GM23338 (cell line): ENCODE results near the gene ZNF605. TPM values are rescaled to one million over a fixed set of nuclear protein-coding genes. Genes with fewer than 3 reads are reported as not detected.
A peak's percentile ranks its signal among the peaks of the same experiment; 100 is the strongest.
"Not testable (repeated sequence)": the region's sequence is repeated elsewhere in the genome, so short reads cannot be mapped to it uniquely, and the experiment has no call there.

Experiments
- ATAC-seq: fragments of 200-7000 bp; cut with Tn5 transposase; 3 replicates; pipeline ENCODE4 v1.9.1; 2020
- DNase-seq: peaks from one replicate; pipeline ENCODE4 v3.0.0-alpha.2; 2015; ENCODE audit warnings: low spot score
- H2AFZ ChIP-seq: fragments of 200-600 bp; sonication (generic); 2 replicates; pipeline ENCODE4 v1.8.0; 2016; ENCODE audit warnings: antibody characterized with exemption, mild to moderate bottlenecking, moderate library complexity
- H3F3A ChIP-seq: fragments of 200-600 bp; sonication (generic); replicated peaks from 2 replicates; pipeline ENCODE4 v1.8.0; 2017; ENCODE audit warnings: antibody characterized with exemption, mixed run types, low read depth
- H3K27ac ChIP-seq: fragments of 200-600 bp; sonication (generic); 2 replicates; pipeline ENCODE4 v1.6.1; 2016; ENCODE audit warnings: low read depth
- H3K27me3 ChIP-seq: fragments of 200-600 bp; sonication (generic); 2 replicates; pipeline ENCODE4 v1.8.0; 2016; ENCODE audit warnings: mild to moderate bottlenecking, mixed run types, moderate library complexity; ENCODE audit not compliant: insufficient read depth
- H3K36me3 ChIP-seq: fragments of 200-600 bp; sonication (generic); 2 replicates; pipeline ENCODE4 v1.8.0; 2016; ENCODE audit warnings: mild to moderate bottlenecking; ENCODE audit not compliant: insufficient read depth
- H3K4me1 ChIP-seq: fragments of 200-600 bp; sonication (generic); 2 replicates; pipeline ENCODE4 v1.8.0; 2016; ENCODE audit warnings: mild to moderate bottlenecking, moderate library complexity; ENCODE audit not compliant: insufficient read depth
- H3K4me2 ChIP-seq: fragments of 200-600 bp; sonication (generic); 2 replicates; pipeline ENCODE4 v1.7.1; 2017; ENCODE audit warnings: mixed run types
- H3K4me3 ChIP-seq: fragments of 200-600 bp; sonication (generic); 2 replicates; pipeline ENCODE4 v1.6.1; 2016; ENCODE audit warnings: mixed run types
- H3K79me2 ChIP-seq: fragments of 200-600 bp; sonication (generic); replicated peaks from 2 replicates; pipeline ENCODE4 v1.8.0; 2017; ENCODE audit warnings: mild to moderate bottlenecking; ENCODE audit not compliant: insufficient read depth
- H3K9me2 ChIP-seq: fragments of 200-600 bp; sonication (generic); 2 replicates; pipeline ENCODE4 v1.8.0; 2017; ENCODE audit not compliant: insufficient read depth
- H4K20me1 ChIP-seq: fragments of 200-600 bp; sonication (generic); replicated peaks from 2 replicates; pipeline ENCODE4 v1.8.0; 2017; ENCODE audit warnings: mild to moderate bottlenecking; ENCODE audit not compliant: insufficient read depth
- H3K27ac Mint-ChIP-seq: 2 replicates; pipeline ENCODE4 v1.8.0; 2020; ENCODE audit warnings: inconsistent platforms, mild to moderate bottlenecking, moderate library complexity, mixed read lengths
- H3K27me3 Mint-ChIP-seq: 3 replicates; pipeline ENCODE4 v1.8.0; 2022; ENCODE audit warnings: low read depth, mild to moderate bottlenecking, moderate library complexity, mixed read lengths, inconsistent platforms; ENCODE audit not compliant: insufficient read depth, poor library complexity
- H3K36me3 Mint-ChIP-seq: 3 replicates; pipeline ENCODE4 v1.8.0; 2021; ENCODE audit warnings: low read depth, mild to moderate bottlenecking, inconsistent platforms, moderate library complexity, mixed read lengths
- H3K4me1 Mint-ChIP-seq: 3 replicates; pipeline ENCODE4 v1.8.0; 2020; ENCODE audit warnings: mild to moderate bottlenecking, inconsistent platforms, mixed read lengths
- H3K4me3 Mint-ChIP-seq: 3 replicates; pipeline ENCODE4 v1.8.0; 2021; ENCODE audit warnings: moderate library complexity, mild to moderate bottlenecking, inconsistent platforms, mixed read lengths
- H3K9me3 Mint-ChIP-seq: 3 replicates; pipeline ENCODE4 v1.8.0; 2020; ENCODE audit warnings: moderate library complexity, mild to moderate bottlenecking, inconsistent platforms, mixed read lengths
- CREB1 ChIP-seq: fragments of 250-450 bp; sonication (Bioruptor Pico); IDR thresholded peaks from 2 replicates; pipeline ENCODE4 v1.5.0; 2020; ENCODE audit warnings: low read depth, mild to moderate bottlenecking, moderate library complexity
- CTCF ChIP-seq, 2 experiments: fragments of 200-600 bp in 1 of 2; sonication (generic) in 1 of 2; conservative IDR thresholded peaks; 2 replicates each; pipeline versions ENCODE4 v1.5.1 to v1.6.1; 2016 to 2017; ENCODE audit warnings: antibody characterized with exemption in 2 of 2, low read depth in 2 of 2, mild to moderate bottlenecking in 2 of 2, moderate library complexity in 1 of 2
- ETS1 ChIP-seq: IDR thresholded peaks from 2 replicates; pipeline ENCODE4 v1.6.1; 2016; ENCODE audit warnings: antibody characterized with exemption
- JUNB ChIP-seq: IDR thresholded peaks from one replicate; pipeline ENCODE4 v1.6.1; 2016; ENCODE audit warnings: antibody characterized with exemption; ENCODE audit not compliant: unreplicated experiment
- POLR2AphosphoS5 ChIP-seq: IDR thresholded peaks from 2 replicates; pipeline ENCODE4 v1.6.1; 2016; ENCODE audit warnings: antibody characterized with exemption, low read depth
- REST ChIP-seq: IDR thresholded peaks from one replicate; pipeline ENCODE4 v1.6.1; 2018; ENCODE audit warnings: antibody characterized with exemption; ENCODE audit not compliant: unreplicated experiment
- ZNF114 ChIP-seq: fragments of 250-450 bp; sonication (Bioruptor Pico); IDR thresholded peaks from 2 replicates; pipeline ENCODE4 v1.5.0; 2020; ENCODE audit warnings: mild to moderate bottlenecking, moderate library complexity
- ZNF462 ChIP-seq: fragments of 250-450 bp; sonication (Bioruptor Pico); IDR thresholded peaks from 2 replicates; pipeline ENCODE4 v1.5.0; 2020; ENCODE audit warnings: mild to moderate bottlenecking, moderate library complexity
- polyA plus RNA-seq: library from polyadenylated mRNA; unstranded; fragments of >200 nt; fragmentation: Nextera tagmentation; extraction: Ambion mirVana; gene quantifications from 2 replicates; pipeline ENCODE4 v1.2.1, GENCODE V29; 2016
- total RNA-seq: library from RNA; depleted of rRNA; stranded (reverse); fragments of >200 nt; shearing (Covaris generic); gene quantifications from 2 replicates; pipeline ENCODE4 v1.2.3, GENCODE V29; 2014

ZNF605 gene
- total and polyA plus RNA-seq, 2 experiments from 2014 or later = 13.5 to 17.1 TPM

GRCh38 chr12:132976870-132977269 lies 20.8 kb upstream of the ZNF605 start:
- H3K4me3 ChIP-seq, H3K27me3 ChIP-seq, H3K4me1 Mint-ChIP-seq, H2AFZ ChIP-seq, H3K27ac Mint-ChIP-seq, H3K36me3 ChIP-seq, H3K4me2 ChIP-seq, H3K79me2 ChIP-seq, H3K9me2 ChIP-seq, H3K27me3 Mint-ChIP-seq, H4K20me1 ChIP-seq, H3K27ac ChIP-seq, H3F3A ChIP-seq, H3K4me3 Mint-ChIP-seq, H3K4me1 ChIP-seq, ATAC-seq: not testable (repeated sequence)
- peaks cover 89% of the 10 kb centered on the region for H3K9me3 Mint-ChIP-seq
- peak; percentile 67 to 76 for TF ChIP-seq CTCF (conservative IDR thresholded peaks at IDR 0.05; ENCODE audit: low read depth in 2 of 2)
- peaks cover 28% of the 10 kb centered on the region for H3K36me3 Mint-ChIP-seq
- peak; percentile 74 for DNase-seq

- no peaks in the 10 kb centered on the region for H3K4me1 Mint-ChIP-seq
- no peak overlapping the region for H3K4me2 ChIP-seq
- ATAC-seq = no peak
- no peak overlapping the region for H2AFZ ChIP-seq
- peaks cover 2% of the 10 kb centered on the region for H3K27me3 Mint-ChIP-seq
- H3K36me3 ChIP-seq = peaks cover 5% of the 10 kb centered on the region; the same call in 1 of the 2 replicates
- no peak overlapping the region for H3K4me3 Mint-ChIP-seq
- no peaks in the 10 kb centered on the region for H3K4me1 ChIP-seq
- no peak for DNase-seq
- H3K4me3 ChIP-seq = no peak overlapping the region
- H3K27me3 ChIP-seq = no peaks in the 10 kb centered on the region
- peaks cover 43% of the 10 kb centered on the region for H3K36me3 Mint-ChIP-seq
- no peak overlapping the region for H3K27ac Mint-ChIP-seq
- H3K9me2 ChIP-seq = 0 out of 2 replicates have a peak, but pooled peaks cover 2% of the 10 kb centered on the region
- H3K27ac ChIP-seq = no peak overlapping the region
- H4K20me1 ChIP-seq = no peaks in the 10 kb centered on the region
- H3K9me3 Mint-ChIP-seq = peaks cover 93% of the 10 kb centered on the region
- no peaks in the 10 kb centered on the region for H3K79me2 ChIP-seq
- H3F3A ChIP-seq = no peaks in the 10 kb centered on the region
- TF ChIP-seq POLR2AphosphoS5 (no peak), ZNF114 (no peak), ZNF462 (CRISPR knock-in tag) (no peak), JUNB (no peak), REST (no peak), ETS1 (no peak), CREB1 (CRISPR knock-in tag) (no peak)
Measured at GRCh38 chr12:132972374-132972773, 16.3 kb upstream of the ZNF605 start.
